Activated CD8-positive, alpha-beta memory T cell treated with anti-CD3 and anti-CD28 coated beads, Interleukin-2, amount 50 U/mL, for 1 hour (primary cell): Measurements from ENCODE around the gene DENND2D.

Source experiments
- DNase-seq: peaks from one replicate; pipeline ENCODE4 v3.0.0-alpha.2; 2020; ENCODE audit errors: extremely low read depth

DENND2D gene

GRCh38 chr1:111199881-111200801 lies at the start of gene DENND2D:
DENND2D (minus strand) TSS chr1:111200646; CDS start chr1:111200459, 187 bp downstream.
- no peak for DNase-seq

- no peak for DNase-seq
These were observed 49.5 kb upstream of the DENND2D start for GRCh38 chr1:111249960-111250359.

- DNase-seq: no peak
These were observed 46.8 kb upstream of the DENND2D start for GRCh38 chr1:111247125-111247838.

GRCh38 chr1:111242805-111243523 lies 42.5 kb upstream of the DENND2D start:
- DNase-seq: no peak

- DNase-seq: no peak
These were observed 41.4 kb upstream of the DENND2D start for GRCh38 chr1:111241797-111242196.

- no peak for DNase-seq
These were observed 37.8 kb upstream of the DENND2D start for GRCh38 chr1:111238056-111238795.

DNA sequence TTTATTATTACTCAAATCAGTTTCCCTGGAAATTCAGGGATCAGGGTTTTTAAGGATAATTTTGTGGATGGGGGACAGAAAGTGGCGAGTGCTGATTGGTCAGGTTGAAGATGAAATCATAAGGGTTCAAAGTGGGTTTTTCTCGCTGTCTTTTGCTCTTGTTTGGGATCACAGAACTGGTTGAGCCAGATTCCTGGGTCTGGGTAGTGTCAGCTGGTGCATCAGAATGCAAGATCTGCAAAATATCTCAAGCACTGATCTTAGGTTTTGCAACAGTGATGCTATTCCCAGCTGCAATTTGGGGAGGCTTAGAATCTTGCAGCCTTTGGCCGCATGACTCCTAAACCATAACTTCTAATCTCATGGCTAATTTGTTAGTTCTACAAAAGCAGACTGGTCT lies 36.4 kb upstream of the DENND2D start:
- no peak for DNase-seq

GRCh38 chr1:111236379-111236778 lies 35.9 kb upstream of the DENND2D start:
- DNase-seq: no peak

GRCh38 chr1:111234866-111235265 lies 34.4 kb upstream of the DENND2D start:
- no peak for DNase-seq

DNA sequence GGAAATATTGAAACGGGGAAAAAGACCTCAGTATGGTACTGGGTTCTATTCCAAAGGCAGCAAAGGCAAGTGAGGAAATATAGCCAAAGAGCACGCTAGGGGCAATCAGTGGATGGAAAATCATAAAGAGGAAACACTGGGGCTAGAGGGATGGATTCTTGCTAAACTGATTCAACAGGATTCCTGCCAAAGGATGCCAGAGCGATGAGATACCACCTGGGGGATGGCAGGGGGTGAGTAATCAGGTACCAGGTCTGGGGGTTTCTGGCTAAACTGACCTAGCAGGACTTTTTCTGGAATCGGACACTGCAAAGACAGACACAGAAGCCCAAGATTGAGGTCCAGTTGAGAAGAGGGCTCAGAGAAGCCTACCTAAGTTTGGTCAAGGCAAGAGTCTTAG lies 33.8 kb upstream of the DENND2D start:
- no peak for DNase-seq

DNA sequence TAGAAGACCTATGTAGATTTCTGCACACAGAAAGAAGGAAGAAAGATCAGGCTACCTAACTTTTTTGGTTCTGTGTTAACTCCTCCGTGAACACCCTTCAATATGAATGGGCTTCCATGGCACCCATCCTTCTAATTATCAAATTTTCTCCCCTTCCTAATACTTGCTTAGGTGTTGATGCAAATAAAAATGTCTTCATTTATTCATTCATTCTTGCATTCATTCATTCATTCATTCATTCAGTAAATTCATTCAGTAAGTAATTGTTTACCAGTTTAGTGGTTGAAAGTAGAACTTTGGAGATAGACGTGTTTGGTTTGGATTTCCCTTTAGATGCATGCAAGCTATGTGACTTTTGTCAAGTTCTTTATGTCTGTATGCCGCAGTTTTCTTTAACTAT lies 31.7 kb upstream of the DENND2D start:
- no peak for DNase-seq

GRCh38 chr1:111228748-111229126 lies 28.3 kb upstream of the DENND2D start:
- no peak for DNase-seq

DNA sequence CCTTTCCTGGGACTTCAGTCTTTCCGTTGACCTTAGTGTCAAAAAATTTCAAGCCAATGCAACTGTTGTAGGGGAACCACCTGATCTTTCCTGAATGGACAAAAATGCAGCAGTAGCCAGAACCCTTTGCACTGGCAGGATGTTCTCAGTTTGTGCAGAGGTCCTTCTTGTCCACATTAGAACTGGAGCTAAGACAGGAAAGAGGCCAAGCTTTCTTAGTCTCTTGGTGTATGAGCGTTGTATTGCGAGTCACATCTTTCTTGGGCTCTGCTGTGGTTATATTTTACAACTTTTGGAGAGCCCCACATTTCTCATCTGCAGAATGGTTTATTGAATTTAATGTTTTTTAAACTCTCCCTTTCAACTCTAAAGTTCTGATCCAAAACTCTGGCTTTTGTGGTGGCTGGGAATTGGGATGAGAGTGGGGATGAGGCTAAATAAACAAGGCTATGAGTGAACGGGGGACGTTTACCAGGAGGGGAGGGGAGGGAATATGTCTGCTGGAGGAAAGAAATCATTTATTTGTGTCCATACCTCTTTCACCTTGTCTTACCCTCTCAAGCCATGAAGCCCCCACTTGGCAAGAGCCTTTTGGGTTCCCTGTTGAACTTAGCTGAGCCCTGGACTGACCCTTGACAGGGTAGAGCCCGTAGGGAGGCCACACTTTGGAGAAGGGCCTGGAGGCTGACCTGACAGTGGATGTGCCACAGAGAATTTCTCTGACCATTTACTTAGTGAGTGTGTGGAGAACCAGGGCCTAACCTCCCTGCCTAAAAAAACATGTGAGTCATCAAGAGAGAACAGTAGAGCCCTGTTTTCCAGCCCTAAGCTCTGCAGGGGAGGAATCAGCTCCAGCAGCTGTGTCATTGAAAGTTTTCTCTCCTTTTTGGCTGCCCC lies 27.7 kb upstream of the DENND2D start:
- DNase-seq: no peak

DNA sequence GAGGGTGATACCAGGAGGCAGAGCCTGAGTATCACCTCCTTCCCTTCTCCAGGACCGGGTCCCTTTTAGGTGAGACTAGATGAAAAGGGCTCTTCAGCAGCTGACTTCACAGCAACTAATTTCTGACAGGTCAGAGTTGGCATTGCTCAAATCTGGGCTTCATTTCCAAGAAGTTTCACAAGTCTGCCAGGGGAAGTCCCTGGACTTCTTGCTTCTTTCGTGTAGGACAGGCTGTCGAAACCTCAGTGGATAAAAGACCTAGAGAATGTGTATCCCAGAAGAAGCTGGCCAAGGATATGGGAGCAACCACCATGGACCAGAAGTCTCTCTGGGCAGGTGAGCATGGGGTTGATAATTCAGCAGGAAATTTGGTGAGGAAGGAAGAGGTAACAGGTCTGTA lies 27.0 kb upstream of the DENND2D start, which contains the start of gene CHI3L2:
TSS of gene CHI3L2 (plus strand) at position 280 of the 400 bp plus-strand sequence. CDS start at position 297, 17 bp downstream.
- no peak for DNase-seq

GRCh38 chr1:111225717-111226400 lies 25.4 kb upstream of the DENND2D start:
- no peak for DNase-seq

- no peak for DNase-seq
These were observed 24.6 kb upstream of the DENND2D start for GRCh38 chr1:111225091-111225490.

DNA sequence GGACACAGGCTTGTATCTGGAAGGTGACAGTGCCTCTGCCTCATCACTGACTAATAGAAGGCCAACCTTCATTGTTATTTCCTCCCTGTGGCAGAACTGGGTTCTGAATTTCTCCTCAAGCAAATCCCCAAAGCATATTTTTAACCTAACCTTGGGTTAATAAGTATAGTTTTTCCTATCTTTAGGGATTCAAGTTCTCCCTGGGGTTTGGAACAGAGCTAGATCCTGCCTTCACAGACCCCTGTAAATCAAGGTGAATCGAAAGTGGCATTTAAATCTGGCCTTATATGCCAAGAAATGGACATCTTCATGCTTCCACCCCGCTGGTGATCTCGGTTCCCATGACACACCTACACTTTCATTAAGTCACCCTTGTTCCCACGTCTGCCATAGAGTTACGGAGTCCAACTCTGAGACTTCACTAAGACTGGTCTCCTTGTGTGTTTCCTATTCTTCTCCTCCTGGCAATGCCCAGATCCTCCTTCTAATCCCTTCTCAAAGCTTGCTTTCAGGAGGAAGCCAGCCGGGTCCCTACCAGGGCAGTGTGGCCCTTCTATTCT lies 22.8 kb upstream of the DENND2D start:
- no peak for DNase-seq

GRCh38 chr1:111222308-111223125 lies 22.1 kb upstream of the DENND2D start:
- peak; percentile 55 for DNase-seq
